Smooth muscle cell (in vitro differentiated cells): ENCODE data around the gene METTL21C. TPM values are rescaled to one million over a fixed set of nuclear protein-coding genes. Genes with fewer than 3 reads are reported as not detected.

Experiments used
- DNase-seq: peaks from one replicate; lab custom pipeline; 2025; ENCODE audit not compliant: unreplicated experiment; lab: John Stamatoyannopoulos, UW
- H2AFZ ChIP-seq: fragments of 200-600 bp; sonication (generic); 2 replicates; pipeline ENCODE4 v1.6.0; 2016; ENCODE audit warnings: antibody characterized with exemption, low read depth, mild to moderate bottlenecking
- H3F3A ChIP-seq: fragments of 200-600 bp; sonication (generic); 2 replicates; pipeline ENCODE4 v1.6.0; 2017; ENCODE audit warnings: antibody characterized with exemption, low read depth
- H3K27ac ChIP-seq: fragments of 200-600 bp; sonication (generic); 2 replicates; pipeline ENCODE4 v1.5.1; 2016; ENCODE audit warnings: low read depth, mild to moderate bottlenecking
- H3K27me3 ChIP-seq: fragments of 200-600 bp; sonication (generic); 2 replicates; pipeline ENCODE4 v1.6.1; 2016; ENCODE audit warnings: low read depth, mild to moderate bottlenecking
- H3K36me3 ChIP-seq: fragments of 200-600 bp; sonication (generic); 2 replicates; pipeline ENCODE4 v1.5.1; 2016; ENCODE audit warnings: low read depth
- H3K4me1 ChIP-seq: fragments of 200-600 bp; sonication (generic); 2 replicates; pipeline ENCODE4 v1.5.1; 2016; ENCODE audit warnings: low read depth
- H3K4me2 ChIP-seq: fragments of 200-600 bp; sonication (generic); 2 replicates; pipeline ENCODE4 v1.6.0; 2016; ENCODE audit warnings: mild to moderate bottlenecking
- H3K4me3 ChIP-seq: fragments of 200-600 bp; sonication (generic); 2 replicates; pipeline ENCODE4 v1.5.1; 2016; ENCODE audit warnings: mild to moderate bottlenecking
- H3K79me2 ChIP-seq: fragments of 200-600 bp; sonication (generic); 2 replicates; pipeline ENCODE4 v1.6.0; 2016; ENCODE audit warnings: low read depth, mild to moderate bottlenecking
- H3K9ac ChIP-seq: fragments of 200-600 bp; sonication (generic); 2 replicates; pipeline ENCODE4 v1.6.0; 2016; ENCODE audit warnings: low read depth
- H3K9me3 ChIP-seq: fragments of 200-600 bp; sonication (generic); replicated peaks from 2 replicates; pipeline ENCODE4 v1.5.1; 2016; ENCODE audit warnings: low read depth
- H4K20me1 ChIP-seq: fragments of 200-600 bp; sonication (generic); 2 replicates; pipeline ENCODE4 v1.6.0; 2016; ENCODE audit warnings: low read depth
- CTCF ChIP-seq: fragments of 200-600 bp; sonication (generic); IDR thresholded peaks from 2 replicates; pipeline ENCODE4 v1.5.1; 2017; ENCODE audit warnings: borderline replicate concordance, mild to moderate bottlenecking, antibody characterized with exemption; ENCODE audit not compliant: insufficient read depth, poor library complexity, severe bottlenecking
- WGBS: methylation state at CpG from one replicate; pipeline ENCODE4 v1.1.7; 2016; ENCODE audit warnings: low lambda C conversion rate; 5-methylcytosine and 5-hydroxymethylcytosine counted together
- polyA plus RNA-seq: library from polyadenylated mRNA; unstranded; fragments of >200 nt; fragmentation: Nextera tagmentation; extraction: Ambion mirVana; gene quantifications from 2 replicates; pipeline ENCODE4 v1.2.1, GENCODE V29; 2016
- total RNA-seq: library from RNA; depleted of rRNA; stranded (reverse); fragments of >200 nt; gene quantifications from 2 replicates; pipeline ENCODE4 v1.2.3, GENCODE V29; 2014

Gene METTL21C
- total and polyA plus RNA-seq, 2 experiments from 2014 or later: not detected

- DNase-seq: no peak
- no peak for TF ChIP-seq CTCF
- H2AFZ ChIP-seq: no peak overlapping the region
- H3K9me3 ChIP-seq: no peaks in the 10 kb centered on the region
- no peak overlapping the region for H3K4me2 ChIP-seq
- H4K20me1 ChIP-seq: no peaks in the 10 kb centered on the region
- H3K27ac ChIP-seq: no peak overlapping the region
- no peaks in the 10 kb centered on the region for H3K79me2 ChIP-seq
- WGBS: 67% methylated on average over 4 of the region's 4 CpGs
- H3K4me1 ChIP-seq: peaks cover 6% of the 10 kb centered on the region
- no peak overlapping the region for H3K9ac ChIP-seq
- no peak overlapping the region for H3K4me3 ChIP-seq
- H3K27me3 ChIP-seq: no peaks in the 10 kb centered on the region
- no peaks in the 10 kb centered on the region for H3F3A ChIP-seq
- no peaks in the 10 kb centered on the region for H3K36me3 ChIP-seq
Measured at GRCh38 chr13:102696465-102696864, 1.6 kb upstream of the METTL21C start.

- no peaks in the 10 kb centered on the region for H3F3A ChIP-seq
- H3K9me3 ChIP-seq: no peaks in the 10 kb centered on the region
- WGBS: 71% methylated on average over 2 of the region's 2 CpGs
- H3K79me2 ChIP-seq: no peaks in the 10 kb centered on the region
- no peak overlapping the region for H2AFZ ChIP-seq
- no peak overlapping the region for H3K4me2 ChIP-seq
- TF ChIP-seq CTCF: no peak
- H3K4me1 ChIP-seq: peaks cover 6% of the 10 kb centered on the region
- no peak overlapping the region for H3K4me3 ChIP-seq
- H4K20me1 ChIP-seq: no peaks in the 10 kb centered on the region
- no peak overlapping the region for H3K9ac ChIP-seq
- no peaks in the 10 kb centered on the region for H3K27me3 ChIP-seq
- no peak overlapping the region for H3K27ac ChIP-seq
- H3K36me3 ChIP-seq: no peaks in the 10 kb centered on the region
- DNase-seq: no peak
Measured at GRCh38 chr13:102693776-102694175, 1.1 kb downstream of the METTL21C start.

GRCh38 chr13:102693250-102693649 lies 1.6 kb downstream of the METTL21C start:
- no peak overlapping the region for H3K27ac ChIP-seq
- H3K4me1 ChIP-seq: peaks cover 8% of the 10 kb centered on the region
- H3K9ac ChIP-seq: no peak overlapping the region
- H3K27me3 ChIP-seq: no peaks in the 10 kb centered on the region
- 91% methylated on average over 4 of the region's 4 CpGs for WGBS
- no peak overlapping the region for H2AFZ ChIP-seq
- no peaks in the 10 kb centered on the region for H3K79me2 ChIP-seq
- H3K4me3 ChIP-seq: no peak overlapping the region
- no peaks in the 10 kb centered on the region for H4K20me1 ChIP-seq
- TF ChIP-seq CTCF: no peak
- H3K9me3 ChIP-seq: no peaks in the 10 kb centered on the region
- no peak overlapping the region for H3K4me2 ChIP-seq
- DNase-seq: no peak
- H3K36me3 ChIP-seq: no peaks in the 10 kb centered on the region
- H3F3A ChIP-seq: no peaks in the 10 kb centered on the region

- Histone ChIP-seq H3F3A (no peaks in the 10 kb centered on the region), H3K36me3 (no peaks in the 10 kb centered on the region), H4K20me1 (no peaks in the 10 kb centered on the region), H3K27ac (no peak overlapping the region), H3K9me3 (no peaks in the 10 kb centered on the region), H3K4me1 (peaks cover 16% of the 10 kb centered on the region), H2AFZ (no peak overlapping the region), H3K27me3 (no peaks in the 10 kb centered on the region), H3K4me3 (no peak overlapping the region), H3K4me2 (no peak overlapping the region), H3K9ac (no peak overlapping the region), H3K79me2 (no peaks in the 10 kb centered on the region)
- WGBS: 97% methylated on average over 2 of the region's 2 CpGs
- TF ChIP-seq CTCF: no peak
- DNase-seq: no peak
Measured at GRCh38 chr13:102692491-102692826, 2.4 kb downstream of the METTL21C start.
